ENCODE measurements around the gene PDZRN3. TPM values are rescaled to one million over a fixed set of nuclear protein-coding genes. Genes with fewer than 3 reads are reported as not detected.

The PDZRN3 gene
- total RNA-seq, 4 donors from 2014 or later: 227 to 305 (median 265) TPM

DNA sequence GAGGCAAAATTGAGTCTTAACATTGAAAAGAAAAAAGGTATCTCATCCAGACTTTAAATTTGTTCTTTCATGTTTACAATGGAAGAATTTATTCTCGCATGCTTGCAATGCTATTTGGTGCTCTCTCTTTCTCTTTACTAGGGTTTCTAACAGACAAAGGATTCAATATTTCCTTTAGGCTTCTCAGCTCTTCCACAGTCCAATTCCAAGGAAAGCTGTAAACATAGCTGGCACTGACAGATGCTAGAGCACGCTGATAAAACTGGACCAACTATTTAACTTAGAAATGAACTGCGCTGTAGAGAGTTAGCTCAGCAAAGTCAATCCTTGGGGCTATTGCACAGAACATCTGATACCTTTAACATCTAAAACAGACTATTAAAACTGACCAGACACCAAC is 81.3 kb downstream of the PDZRN3 start:
- 20 to 44% methylated on average over 3 of the region's 3 CpGs for WGBS, 2 donors (ENCODE audit: low coverage in 1 of 2)
- Histone ChIP-seq H3K27me3 (no peaks in the 10 kb centered on the region), H3K4me3 (no peak overlapping the region), H3K9me3 (no peaks in the 10 kb centered on the region), H3K4me1 (peaks cover 12 to 98% (median 26%) of the 10 kb centered on the region in 3 donors), H3K36me3 (no peaks in the 10 kb centered on the region), H3K27ac (peak overlapping the region; percentile 29 to 78 (median 69))
- TF ChIP-seq EP300 (IDR thresholded peaks at IDR 0.05): no peak
- TF ChIP-seq, protein P1, sequence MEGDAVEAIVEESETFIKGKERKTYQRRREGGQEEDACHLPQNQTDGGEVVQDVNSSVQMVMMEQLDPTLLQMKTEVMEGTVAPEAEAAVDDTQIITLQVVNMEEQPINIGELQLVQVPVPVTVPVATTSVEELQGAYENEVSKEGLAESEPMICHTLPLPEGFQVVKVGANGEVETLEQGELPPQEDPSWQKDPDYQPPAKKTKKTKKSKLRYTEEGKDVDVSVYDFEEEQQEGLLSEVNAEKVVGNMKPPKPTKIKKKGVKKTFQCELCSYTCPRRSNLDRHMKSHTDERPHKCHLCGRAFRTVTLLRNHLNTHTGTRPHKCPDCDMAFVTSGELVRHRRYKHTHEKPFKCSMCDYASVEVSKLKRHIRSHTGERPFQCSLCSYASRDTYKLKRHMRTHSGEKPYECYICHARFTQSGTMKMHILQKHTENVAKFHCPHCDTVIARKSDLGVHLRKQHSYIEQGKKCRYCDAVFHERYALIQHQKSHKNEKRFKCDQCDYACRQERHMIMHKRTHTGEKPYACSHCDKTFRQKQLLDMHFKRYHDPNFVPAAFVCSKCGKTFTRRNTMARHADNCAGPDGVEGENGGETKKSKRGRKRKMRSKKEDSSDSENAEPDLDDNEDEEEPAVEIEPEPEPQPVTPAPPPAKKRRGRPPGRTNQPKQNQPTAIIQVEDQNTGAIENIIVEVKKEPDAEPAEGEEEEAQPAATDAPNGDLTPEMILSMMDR (IDR thresholded peaks at IDR 0.05): no peak
- no peak for TF ChIP-seq POLR2A (IDR thresholded peaks at IDR 0.05)
- no peak for TF ChIP-seq POLR2AphosphoS5 (IDR thresholded peaks at IDR 0.05)
- no peak for ATAC-seq

DNA sequence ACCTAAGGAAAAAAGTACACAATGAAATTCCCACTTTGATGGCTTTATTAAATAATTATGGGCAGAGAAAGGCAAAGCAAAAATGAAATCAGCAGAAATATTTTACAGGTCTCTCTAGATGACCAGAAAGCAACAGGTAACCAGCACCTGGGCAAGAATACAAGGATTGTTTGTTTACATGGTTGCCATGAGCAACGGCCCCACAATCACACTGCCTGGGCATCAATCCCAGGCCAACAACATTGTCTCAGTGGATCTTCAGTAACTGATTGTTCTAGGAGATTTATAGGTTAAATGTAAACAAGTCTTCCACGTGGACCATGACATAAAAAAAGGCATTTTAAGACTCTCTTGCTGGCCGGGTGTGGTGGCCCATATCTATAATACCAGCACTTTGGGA is 82.6 kb downstream of the PDZRN3 start:
- no peaks in the 10 kb centered on the region for H3K36me3 ChIP-seq
- no peak for ATAC-seq
- no peak overlapping the region for H3K4me3 ChIP-seq
- H3K27me3 ChIP-seq: no peaks in the 10 kb centered on the region
- H3K4me1 ChIP-seq: peaks cover 2 to 98% (median 26%) of the 10 kb centered on the region in 3 donors
- 27 to 28% methylated on average over 3 of the region's 3 CpGs for WGBS, 2 donors (ENCODE audit: low coverage in 1 of 2)
- H3K27ac ChIP-seq: peak overlapping the region in 2 of 4 donors; percentile 76 to 78
- TF ChIP-seq EP300 (IDR thresholded peaks at IDR 0.05) (no peak), POLR2A (IDR thresholded peaks at IDR 0.05) (no peak), POLR2AphosphoS5 (IDR thresholded peaks at IDR 0.05) (no peak)
- TF ChIP-seq, protein P1 (IDR thresholded peaks at IDR 0.05): no peak
- H3K9me3 ChIP-seq: no peaks in the 10 kb centered on the region

DNA sequence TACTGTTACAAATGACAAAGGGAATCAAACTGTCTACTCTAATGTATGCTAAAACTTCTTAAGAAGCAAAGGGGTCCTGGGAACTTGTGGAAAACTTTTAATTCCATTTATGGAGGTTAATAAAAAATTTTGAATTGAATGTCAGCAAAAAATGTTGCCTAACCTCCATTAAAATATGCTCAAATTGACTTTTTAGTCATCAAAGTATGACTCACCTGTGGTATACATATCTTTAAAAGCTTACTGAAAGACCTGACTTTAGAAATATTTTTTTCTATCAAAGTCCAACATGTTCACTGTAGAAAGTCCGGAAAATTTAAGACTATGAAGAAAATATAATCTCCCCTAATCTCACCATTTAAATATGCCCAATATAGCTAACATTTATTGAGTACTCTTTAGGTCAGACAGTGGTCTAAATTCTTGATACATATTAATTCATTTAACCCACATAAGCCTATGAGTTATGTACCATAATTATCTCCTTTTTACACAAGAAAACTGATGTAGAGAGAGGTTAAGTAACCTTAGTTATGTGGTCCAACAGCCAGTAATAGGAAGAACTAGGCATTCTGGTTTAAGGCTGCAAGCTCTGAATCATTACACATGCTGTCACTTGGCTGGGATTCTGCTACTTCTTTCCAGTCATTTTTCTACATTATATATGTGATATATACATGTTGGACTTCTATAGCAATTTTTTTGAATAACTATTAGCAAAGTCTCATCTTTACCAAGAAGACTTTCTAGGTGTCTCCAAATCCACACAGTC is 83.6 kb downstream of the PDZRN3 start:
- H3K36me3 ChIP-seq: no peaks in the 10 kb centered on the region
- peak overlapping the region; percentile 17 to 76 (median 46) for H3K27ac ChIP-seq
- no peak for ATAC-seq
- H3K9me3 ChIP-seq: no peaks in the 10 kb centered on the region
- TF ChIP-seq, protein P1 (IDR thresholded peaks at IDR 0.05): no peak
- TF ChIP-seq EP300 (IDR thresholded peaks at IDR 0.05) (no peak), POLR2A (IDR thresholded peaks at IDR 0.05) (no peak), POLR2AphosphoS5 (IDR thresholded peaks at IDR 0.05) (no peak)
- H3K4me1 ChIP-seq: peaks cover 10 to 98% (median 26%) of the 10 kb centered on the region in 3 donors
- 91 to 93% methylated on average over 1 of the region's 1 CpG for WGBS, 2 donors (ENCODE audit: low coverage in 1 of 2)
- H3K27me3 ChIP-seq: no peaks in the 10 kb centered on the region
- H3K4me3 ChIP-seq: no peak overlapping the region

DNA sequence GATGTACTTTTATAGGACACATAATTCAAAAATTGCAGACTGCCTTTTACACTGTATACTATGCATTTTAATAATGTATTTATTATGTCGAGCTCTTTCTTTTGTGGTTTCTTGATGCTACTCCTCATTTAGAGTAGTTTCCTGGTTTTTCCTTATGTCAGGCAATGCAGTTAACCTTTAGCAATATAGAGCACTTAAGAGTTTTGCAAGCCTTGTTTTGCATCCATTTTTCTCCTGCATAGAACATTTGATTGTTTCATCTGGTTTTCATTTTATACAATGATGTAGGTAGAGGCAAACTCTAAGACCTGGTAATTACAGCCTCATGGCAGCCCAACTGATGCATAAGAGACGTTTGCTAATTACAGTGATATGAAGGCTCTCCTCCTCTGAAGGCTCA is 86.3 kb downstream of the PDZRN3 start:
- TF ChIP-seq EP300 (IDR thresholded peaks at IDR 0.05) (no peak), POLR2A (IDR thresholded peaks at IDR 0.05) (no peak), POLR2AphosphoS5 (IDR thresholded peaks at IDR 0.05) (no peak)
- TF ChIP-seq, protein P1 (IDR thresholded peaks at IDR 0.05): no peak
- WGBS, 2 donors (ENCODE audit: low coverage in 1 of 2): 46 to 54% methylated on average over 2 of the region's 2 CpGs
- H3K4me3 ChIP-seq: no peak overlapping the region
- ATAC-seq: no peak
- no peaks in the 10 kb centered on the region for H3K27me3 ChIP-seq
- H3K9me3 ChIP-seq: no peaks in the 10 kb centered on the region
- H3K4me1 ChIP-seq: peaks cover 11 to 98% (median 16%) of the 10 kb centered on the region in 3 donors
- no peaks in the 10 kb centered on the region for H3K36me3 ChIP-seq
- H3K27ac ChIP-seq: peak overlapping the region in 1 of 4 donors; percentile 76

DNA sequence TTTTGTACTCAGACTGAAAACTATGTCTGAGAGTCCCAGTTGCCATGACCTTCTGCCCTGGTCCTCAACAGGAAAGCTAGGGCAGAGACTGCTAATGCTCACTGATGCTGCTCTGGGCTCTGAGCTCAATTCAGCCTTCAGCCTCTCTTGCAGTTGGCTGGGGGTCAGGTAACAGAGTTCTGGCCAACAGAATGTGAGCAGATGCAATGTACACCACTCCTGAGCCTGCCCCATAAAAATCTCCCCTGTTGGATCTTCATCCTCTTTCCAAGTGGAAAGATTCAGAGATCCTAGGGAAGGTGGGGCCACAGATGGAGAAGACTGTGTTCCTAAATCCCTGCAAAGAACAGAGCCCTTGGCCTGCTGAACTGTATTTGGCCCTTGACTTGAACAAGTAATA is 87.8 kb downstream of the PDZRN3 start:
- H3K4me1 ChIP-seq: peaks cover 8 to 88% (median 11%) of the 10 kb centered on the region in 3 donors
- TF ChIP-seq EP300 (IDR thresholded peaks at IDR 0.05): no peak
- no peak for TF ChIP-seq POLR2A (IDR thresholded peaks at IDR 0.05)
- no peak for TF ChIP-seq POLR2AphosphoS5 (IDR thresholded peaks at IDR 0.05)
- TF ChIP-seq, protein P1 (IDR thresholded peaks at IDR 0.05): no peak
- no peaks in the 10 kb centered on the region for H3K9me3 ChIP-seq
- H3K36me3 ChIP-seq: no peaks in the 10 kb centered on the region
- ATAC-seq: no peak
- no peaks in the 10 kb centered on the region for H3K27me3 ChIP-seq
- peak overlapping the region in 3 of 4 donors; percentile 31 to 76 (median 36) for H3K27ac ChIP-seq
- no peak overlapping the region for H3K4me3 ChIP-seq
